Right kidney (tissue), 1 donor: Measurements from ENCODE around the gene F9.

Experiments
- DNase-seq: peaks from one replicate; pipeline ENCODE4 v3.0.0-alpha.2; 2016

Gene F9

DNA sequence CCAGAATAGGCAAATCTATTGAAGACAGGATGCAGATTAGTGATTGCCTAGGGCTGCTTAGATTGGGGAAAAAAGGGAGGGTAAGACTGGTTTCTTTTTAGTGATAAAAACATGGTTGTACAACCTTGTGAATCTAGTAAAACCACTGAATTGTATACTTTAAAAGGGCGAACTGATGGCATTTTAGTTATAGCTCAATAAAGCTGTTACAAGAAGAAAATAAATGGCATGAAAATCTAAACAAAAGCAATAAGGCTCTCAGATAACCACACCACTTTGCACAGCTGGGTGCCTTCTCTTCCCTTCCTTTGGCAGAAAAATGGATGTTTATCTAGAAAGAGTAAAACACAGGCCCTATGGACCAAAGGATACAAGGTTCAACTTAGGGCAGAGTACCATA is 69.6 kb downstream of the F9 start:
- no peak for DNase-seq
